ENCODE results near the gene GLYATL2.

GLYATL2 gene

DNA sequence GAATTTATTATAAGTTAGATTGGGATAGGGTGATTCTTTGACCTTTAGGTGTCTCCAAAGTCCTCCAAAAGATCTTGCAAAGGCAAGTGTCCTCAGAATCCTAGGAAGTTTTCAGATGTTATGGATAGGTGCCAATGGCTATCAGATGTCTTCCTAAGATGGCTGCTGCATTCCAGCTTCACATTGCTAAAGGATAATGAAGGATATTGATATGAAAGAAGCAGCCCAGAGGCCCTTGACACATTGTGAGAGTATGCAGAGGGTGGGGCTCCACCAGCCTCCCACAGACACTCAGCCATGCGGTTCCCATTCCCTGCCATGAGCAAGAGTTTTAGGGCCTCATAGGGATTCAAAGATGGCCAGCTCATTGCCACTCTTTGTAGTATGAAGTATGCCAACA, 22.3 kb upstream of the GLYATL2 start:
- DNase-seq (ENCODE audit: low spot score), result no peak
- TF ChIP-seq, protein P1, sequence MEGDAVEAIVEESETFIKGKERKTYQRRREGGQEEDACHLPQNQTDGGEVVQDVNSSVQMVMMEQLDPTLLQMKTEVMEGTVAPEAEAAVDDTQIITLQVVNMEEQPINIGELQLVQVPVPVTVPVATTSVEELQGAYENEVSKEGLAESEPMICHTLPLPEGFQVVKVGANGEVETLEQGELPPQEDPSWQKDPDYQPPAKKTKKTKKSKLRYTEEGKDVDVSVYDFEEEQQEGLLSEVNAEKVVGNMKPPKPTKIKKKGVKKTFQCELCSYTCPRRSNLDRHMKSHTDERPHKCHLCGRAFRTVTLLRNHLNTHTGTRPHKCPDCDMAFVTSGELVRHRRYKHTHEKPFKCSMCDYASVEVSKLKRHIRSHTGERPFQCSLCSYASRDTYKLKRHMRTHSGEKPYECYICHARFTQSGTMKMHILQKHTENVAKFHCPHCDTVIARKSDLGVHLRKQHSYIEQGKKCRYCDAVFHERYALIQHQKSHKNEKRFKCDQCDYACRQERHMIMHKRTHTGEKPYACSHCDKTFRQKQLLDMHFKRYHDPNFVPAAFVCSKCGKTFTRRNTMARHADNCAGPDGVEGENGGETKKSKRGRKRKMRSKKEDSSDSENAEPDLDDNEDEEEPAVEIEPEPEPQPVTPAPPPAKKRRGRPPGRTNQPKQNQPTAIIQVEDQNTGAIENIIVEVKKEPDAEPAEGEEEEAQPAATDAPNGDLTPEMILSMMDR (IDR thresholded peaks at IDR 0.05; ENCODE audit: extremely low read depth, missing control alignments), result no peak

DNA sequence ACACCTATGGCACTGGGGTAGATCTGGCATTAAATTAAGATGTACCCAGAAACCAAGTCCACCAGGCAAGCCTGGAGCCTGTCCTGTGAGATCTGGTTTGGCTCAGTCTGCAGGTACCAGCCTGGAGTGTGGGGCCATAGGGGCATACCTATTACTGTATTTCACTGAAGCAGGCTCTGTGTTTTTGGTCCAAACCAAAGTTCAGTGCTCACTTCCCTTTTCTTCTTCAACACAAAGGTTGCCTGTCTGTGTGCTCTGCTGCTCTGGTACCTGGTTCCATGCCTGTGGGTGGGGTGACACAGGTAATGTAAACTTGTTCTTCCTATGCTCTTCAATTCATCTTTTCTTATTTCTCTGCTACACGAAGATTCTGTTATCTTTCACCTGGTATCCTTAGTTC, 19.8 kb upstream of the GLYATL2 start:
- TF ChIP-seq, protein P1 (IDR thresholded peaks at IDR 0.05; ENCODE audit: extremely low read depth, missing control alignments), result no peak
- DNase-seq (ENCODE audit: low spot score), result no peak

DNA sequence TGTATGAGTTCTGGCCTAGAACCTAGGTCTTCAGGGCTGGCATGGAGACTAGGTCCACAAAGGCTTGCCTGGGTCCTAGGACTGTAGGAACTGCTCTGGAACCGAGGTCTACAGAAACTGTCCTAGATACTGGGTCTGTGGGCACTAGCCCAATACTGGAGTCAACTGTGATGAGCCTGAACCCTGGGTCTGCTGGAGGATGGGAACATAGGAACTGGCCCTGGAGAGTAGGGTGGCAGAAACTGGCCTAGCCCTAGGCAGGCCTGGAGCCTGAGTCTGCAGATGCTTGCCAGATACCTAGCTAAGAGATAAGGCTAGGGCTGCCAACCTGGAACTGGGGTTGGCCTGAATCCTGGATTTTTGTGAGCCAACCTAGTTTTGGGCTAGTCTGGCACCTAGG, 19.2 kb upstream of the GLYATL2 start:
- TF ChIP-seq, protein P1 (IDR thresholded peaks at IDR 0.05; ENCODE audit: extremely low read depth, missing control alignments), result no peak
- no peak for DNase-seq (ENCODE audit: low spot score)

DNA sequence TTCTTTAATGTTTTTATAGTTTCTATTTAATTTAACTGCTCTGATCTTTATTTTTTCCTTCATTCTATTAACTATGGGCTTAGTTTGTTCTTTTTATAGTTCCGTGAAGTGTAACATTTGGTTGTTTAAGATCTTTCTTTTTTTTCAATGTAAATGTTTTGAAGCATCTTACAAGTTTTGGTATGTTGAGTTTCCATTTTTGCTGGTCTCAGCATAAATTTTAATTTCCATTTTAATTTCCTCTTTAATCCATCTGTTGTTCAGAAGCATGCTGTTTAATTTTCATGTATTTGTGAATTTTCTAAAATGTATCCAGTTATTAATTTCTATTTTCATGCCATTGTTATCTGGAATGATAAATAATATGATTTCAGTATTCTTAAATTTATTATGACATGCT, 17.0 kb upstream of the GLYATL2 start:
- TF ChIP-seq, protein P1 (IDR thresholded peaks at IDR 0.05; ENCODE audit: extremely low read depth, missing control alignments), result no peak
- DNase-seq (ENCODE audit: low spot score), result no peak

DNA sequence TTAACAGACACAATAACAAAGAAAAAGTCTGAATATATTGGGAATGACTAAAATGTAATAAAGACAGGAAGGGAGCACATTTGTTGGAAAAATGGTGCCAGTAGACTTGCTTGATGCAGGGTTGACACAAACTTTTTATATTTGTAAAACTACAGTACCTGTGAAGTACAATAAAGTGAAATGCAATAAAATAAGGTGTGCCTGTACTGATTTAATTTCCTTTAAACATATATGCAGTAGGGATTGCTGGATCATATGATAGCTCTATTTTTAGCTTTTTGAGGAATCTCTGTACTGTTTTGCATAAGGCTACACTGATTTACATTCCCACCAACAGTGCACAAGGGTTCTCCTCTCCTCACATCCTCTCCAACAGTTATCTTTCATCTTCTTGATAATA, 12.3 kb upstream of the GLYATL2 start:
- TF ChIP-seq, protein P1 (IDR thresholded peaks at IDR 0.05; ENCODE audit: extremely low read depth, missing control alignments), result no peak
- no peak for DNase-seq (ENCODE audit: low spot score)

DNA sequence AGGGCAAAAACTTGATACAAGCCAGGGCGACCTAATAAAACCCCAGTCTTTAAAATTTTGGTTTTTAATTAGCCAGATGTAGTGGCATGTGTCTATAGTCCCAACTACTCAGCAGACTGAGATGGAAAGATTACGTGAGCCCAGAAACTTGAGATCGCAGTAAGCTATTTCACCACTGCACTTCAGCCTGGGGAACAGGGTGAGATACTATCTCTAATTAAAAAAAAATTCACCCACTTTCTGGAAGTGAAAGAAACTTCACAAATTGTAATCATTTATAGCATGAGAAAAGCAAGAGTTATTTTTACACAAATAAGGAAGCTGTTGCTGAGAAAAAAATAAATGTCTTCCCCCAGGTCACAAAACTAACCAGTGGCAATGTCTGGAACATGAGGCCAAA, 882 bp upstream of the GLYATL2 start:
- TF ChIP-seq, protein P1 (IDR thresholded peaks at IDR 0.05; ENCODE audit: extremely low read depth, missing control alignments), result no peak
- DNase-seq (ENCODE audit: low spot score), result no peak

DNA sequence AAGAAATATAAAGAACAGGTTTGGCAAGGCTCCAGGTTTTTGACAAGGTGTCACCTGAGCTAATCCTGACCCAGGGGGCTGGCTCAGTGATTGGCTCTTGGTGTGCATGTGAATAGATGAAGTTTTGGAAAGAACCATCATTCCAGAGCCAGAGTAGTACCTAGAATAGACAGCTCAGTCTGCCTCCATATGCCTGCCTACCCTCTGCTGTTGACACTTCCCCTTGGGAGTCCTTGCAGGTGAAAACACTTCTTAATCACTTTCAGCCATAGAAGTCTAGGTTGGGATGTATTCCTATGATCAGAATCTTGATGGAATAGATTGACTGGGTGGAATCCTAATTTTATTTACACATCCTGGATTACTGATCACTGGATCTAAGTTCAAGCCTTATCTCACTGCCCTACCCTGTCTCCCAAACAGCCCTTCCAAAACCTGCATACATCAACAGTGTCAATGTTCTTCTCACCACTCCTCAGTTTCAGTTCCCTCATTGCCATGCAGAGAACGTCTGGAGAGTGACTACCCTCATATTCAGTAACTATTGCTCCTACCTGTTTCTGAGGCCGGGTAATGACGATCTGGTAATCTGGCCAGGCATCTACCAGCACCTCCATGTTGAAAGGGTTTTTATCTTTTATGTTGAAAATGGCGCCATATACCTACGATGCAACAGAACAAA, 6.7 kb downstream of the GLYATL2 start:
- TF ChIP-seq, protein P1 (IDR thresholded peaks at IDR 0.05; ENCODE audit: extremely low read depth, missing control alignments), result no peak
- DNase-seq (ENCODE audit: low spot score), result no peak
